AG08396 (cell line): Measurements from ENCODE around the gene PRR23E.

Experiments used
- DNase-seq: peaks from one replicate; pipeline ENCODE4 v3.0.0; 2012; ENCODE audit warnings: low spot score, mixed read lengths

PRR23E gene

DNA sequence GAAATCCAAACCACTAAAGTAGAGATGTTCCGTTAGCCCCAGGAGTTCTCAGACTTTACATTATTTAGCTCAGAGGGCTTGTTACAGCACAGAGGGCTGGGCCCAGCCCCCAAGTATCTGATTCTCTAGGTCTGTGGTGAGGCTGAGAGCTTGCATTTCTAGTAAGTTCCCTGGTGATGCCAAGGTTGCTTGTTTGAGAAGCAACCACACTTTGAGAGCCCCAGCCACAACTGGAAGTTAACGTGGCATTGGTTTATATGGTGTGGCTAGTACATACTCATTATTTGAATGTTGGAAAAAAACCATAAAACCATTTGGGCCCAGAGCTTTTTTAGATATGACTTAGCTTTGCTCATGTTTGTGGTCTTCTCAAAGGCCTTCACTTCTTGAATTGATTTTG is 35.9 kb downstream of the PRR23E start:
- no peak for DNase-seq

DNA sequence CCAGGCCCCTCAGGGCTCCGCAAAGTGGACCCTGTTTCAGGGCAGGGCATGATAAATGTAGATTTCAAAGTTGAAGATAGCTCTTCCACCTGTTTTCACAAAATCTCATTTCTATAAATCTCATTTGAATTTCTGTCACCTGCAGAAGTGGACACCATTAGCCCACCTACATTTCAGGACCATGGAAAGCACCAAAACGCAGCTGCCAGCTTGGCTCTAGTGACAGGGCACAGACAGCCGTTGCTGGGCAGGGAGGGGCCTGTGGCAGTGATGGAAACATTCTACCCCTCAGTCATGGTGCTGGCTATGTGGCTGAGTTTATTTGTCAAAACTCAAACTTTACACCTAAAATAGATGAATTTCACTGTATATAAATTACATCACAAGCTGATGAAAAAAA is 40.4 kb downstream of the PRR23E start:
- no peak for DNase-seq

DNA sequence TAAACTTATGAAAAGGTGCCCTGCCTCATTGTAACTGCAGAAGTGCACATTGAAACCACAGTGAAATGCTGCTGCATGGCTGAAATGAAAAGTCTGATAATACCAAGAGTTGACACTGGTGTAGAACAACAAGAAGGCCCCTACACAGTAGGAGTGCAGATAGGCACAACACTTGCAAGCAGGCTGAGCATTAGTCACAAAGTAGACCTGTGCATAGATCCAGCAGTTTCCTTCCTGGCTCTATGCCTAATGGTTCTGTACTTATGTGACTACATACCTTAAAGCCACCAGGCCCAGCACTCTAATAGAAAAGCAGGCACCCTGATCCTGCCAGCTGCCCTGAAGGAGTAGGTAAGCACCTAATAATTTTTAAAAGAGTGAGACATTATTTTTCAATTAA is 41.8 kb downstream of the PRR23E start:
- no peak for DNase-seq

DNA sequence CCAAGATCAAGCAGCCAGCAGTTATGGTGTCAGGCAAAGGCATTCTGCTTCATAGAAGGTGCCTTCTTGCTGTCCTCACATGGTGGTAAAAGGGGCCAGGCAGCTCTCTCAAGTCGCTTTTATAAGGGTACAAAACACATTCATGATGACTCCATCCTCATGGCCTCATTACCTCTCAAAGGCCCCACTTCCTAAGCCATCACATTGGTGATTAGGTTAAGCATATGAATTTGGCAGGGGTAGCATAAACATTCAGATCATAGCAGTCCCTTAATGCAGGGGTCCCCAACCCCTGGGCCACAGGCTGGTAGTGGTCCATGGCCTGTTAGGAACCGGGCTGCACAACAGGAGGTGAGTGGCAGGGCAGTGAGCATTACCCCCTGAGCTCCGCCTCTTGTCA is 42.8 kb downstream of the PRR23E start:
- DNase-seq: no peak

DNA sequence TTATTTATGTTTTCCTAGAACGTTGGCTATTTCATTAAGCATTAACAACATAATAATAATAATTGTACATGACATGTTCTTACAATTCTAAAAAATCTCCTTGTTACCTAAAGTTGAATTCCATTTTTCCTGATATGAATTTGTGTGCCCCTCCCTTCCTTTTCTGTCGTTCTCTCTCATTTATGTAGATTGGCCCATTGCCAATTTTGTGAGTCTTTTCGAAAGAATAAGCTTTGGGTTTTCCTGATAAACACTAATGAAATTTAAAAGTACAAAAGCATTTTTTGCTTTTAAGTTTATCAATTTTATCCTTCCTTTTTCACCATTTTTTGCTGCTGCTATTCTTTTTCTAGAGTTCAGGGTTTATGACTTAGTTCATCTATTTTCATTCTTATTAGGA is 44.9 kb downstream of the PRR23E start:
- no peak for DNase-seq

DNA sequence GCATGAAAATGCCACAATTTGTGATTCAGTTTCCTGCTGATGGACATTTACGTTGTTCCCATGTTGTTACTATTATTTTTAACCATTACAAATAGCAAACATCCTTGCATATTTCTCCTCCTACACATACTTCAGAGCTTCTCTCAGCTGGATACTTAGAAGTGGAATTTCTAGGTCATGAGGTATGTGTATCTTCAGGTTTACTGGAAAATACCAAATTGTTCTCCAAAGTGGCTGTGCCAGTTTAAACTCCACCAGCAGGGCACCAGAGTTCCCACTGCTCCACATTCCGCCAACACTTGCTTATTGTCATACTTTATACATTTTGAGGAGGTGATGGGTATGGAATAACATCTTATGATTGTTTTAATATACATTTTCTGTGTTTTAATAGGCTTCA is 45.7 kb downstream of the PRR23E start:
- no peak for DNase-seq

DNA sequence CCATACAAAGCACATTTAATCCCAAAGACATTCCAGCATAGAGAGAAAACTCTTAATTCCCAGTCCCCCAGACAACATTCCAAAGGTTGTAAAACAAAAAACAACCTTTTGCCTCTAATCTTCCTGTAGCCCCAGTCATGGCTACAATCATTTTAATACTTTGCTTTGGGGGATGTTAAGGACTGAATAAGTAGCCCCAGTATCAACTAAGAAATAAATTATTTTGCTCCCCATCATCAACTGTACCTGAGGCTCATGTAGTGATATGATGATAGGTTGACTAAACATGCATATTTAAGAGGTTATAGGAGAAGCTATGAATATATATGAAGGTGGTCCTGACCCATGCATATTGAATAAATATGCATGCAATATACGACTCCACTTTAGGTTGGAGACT is 54.4 kb downstream of the PRR23E start:
- no peak for DNase-seq
